ENCODE measurements around the gene CPAMD8. TPM values are rescaled to one million over a fixed set of nuclear protein-coding genes. Genes with fewer than 3 reads are reported as not detected.
"Not testable (repeated sequence)": the region's sequence is repeated elsewhere in the genome, so short reads cannot be mapped to it uniquely, and the experiment has no call there.

CPAMD8 gene
- total RNA-seq, 1 donor from 2014 or later = 82.5 TPM

DNA sequence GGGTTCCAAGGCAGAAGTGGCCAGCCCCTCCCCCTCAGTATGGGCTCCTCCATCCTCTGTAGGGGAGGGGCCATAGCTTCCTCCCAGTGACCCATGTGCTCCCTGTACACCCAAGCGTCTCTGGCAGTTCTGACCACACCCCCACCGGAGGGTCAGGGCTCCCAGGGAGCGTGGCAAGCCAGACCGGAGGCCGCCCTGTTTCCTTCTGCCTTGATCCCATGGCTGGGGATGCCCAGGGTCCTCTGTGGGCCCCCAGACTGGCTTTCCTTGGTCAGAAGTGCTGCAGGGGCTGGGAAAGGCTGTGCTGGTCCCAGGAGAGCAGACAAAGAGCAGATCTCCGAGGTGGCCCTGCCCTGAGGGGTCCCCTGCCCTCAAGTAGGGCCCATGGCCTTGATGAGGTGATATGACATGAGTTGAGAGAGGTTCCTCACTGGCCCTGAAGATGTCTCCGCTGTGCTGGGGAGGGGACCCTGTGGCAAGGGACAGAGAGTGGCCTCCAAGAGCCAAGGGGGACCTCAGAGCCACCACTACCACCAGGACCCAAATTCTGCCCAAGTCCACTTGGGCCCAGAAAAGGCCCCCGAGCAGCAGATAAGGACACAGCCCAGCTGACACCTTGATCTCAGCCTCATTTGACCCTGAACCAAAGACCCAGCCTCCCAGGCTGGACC lies 145.6 kb downstream of the CPAMD8 start:
- H3K27ac ChIP-seq = no peak overlapping the region
- peaks cover 14 to 20% of the 10 kb centered on the region in 2 donors for H3K9me3 ChIP-seq
- no peaks in the 10 kb centered on the region for H3K4me1 ChIP-seq
- DNase-seq (ENCODE audit: low spot score in 2 of 2) = no peak
- TF ChIP-seq, protein P1, sequence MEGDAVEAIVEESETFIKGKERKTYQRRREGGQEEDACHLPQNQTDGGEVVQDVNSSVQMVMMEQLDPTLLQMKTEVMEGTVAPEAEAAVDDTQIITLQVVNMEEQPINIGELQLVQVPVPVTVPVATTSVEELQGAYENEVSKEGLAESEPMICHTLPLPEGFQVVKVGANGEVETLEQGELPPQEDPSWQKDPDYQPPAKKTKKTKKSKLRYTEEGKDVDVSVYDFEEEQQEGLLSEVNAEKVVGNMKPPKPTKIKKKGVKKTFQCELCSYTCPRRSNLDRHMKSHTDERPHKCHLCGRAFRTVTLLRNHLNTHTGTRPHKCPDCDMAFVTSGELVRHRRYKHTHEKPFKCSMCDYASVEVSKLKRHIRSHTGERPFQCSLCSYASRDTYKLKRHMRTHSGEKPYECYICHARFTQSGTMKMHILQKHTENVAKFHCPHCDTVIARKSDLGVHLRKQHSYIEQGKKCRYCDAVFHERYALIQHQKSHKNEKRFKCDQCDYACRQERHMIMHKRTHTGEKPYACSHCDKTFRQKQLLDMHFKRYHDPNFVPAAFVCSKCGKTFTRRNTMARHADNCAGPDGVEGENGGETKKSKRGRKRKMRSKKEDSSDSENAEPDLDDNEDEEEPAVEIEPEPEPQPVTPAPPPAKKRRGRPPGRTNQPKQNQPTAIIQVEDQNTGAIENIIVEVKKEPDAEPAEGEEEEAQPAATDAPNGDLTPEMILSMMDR (IDR thresholded peaks at IDR 0.05) = no peak
- H3K36me3 ChIP-seq = peaks cover 39 to 44% of the 10 kb centered on the region in 2 donors
- intact Hi-C loops (cut with DNase I) = no loop called here
- no peak overlapping the region for H3K4me3 ChIP-seq
- no peaks in the 10 kb centered on the region for H3K27me3 ChIP-seq

DNA sequence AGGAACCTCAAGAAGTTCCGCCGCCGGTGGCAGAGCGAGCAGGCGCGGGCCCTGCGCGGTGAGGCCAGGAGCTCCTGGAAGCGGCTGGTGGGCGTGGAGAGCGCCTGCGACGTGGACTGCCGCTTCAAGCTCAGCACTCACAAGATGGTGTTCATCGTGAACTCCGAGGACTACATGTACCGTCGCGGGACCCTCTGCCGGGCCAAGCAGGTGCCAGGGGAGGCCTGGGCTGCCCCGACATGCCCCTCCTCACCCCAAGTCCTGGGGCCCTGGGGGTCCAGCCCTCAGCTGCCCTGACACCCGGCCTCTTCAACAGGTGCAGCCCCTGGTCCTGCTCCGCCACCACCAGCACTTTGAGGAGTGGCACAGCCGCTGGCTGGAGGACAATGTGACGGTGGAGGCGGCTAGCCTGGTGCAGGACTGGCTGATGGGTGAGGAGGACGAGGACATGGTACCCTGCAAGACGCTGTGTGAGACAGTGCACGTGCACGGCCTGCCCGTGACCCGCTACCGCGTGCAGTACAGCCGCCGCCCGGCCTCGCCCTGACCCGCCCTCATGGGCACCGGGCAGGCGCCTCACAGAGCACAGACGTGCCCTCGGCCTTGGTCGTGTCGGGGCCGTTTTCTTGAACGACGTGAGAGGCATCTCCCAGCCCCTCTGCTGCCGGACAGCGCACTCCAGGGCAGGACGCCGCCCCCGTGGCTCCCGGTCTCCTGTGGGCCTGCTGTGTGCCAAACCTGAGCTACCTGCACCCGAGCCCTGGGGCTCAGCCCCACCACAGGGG lies 148.2 kb downstream of the CPAMD8 start:
- TF ChIP-seq, protein P1 (IDR thresholded peaks at IDR 0.05) = no peak
- Histone ChIP-seq H3K9me3 (peaks cover 14 to 20% of the 10 kb centered on the region in 2 donors), H3K27ac (no peak overlapping the region), H3K4me3 (no peak overlapping the region), H3K4me1 (no peaks in the 10 kb centered on the region), H3K36me3 (peaks cover 40 to 50% of the 10 kb centered on the region in 2 donors), H3K27me3 (no peaks in the 10 kb centered on the region)
- intact Hi-C loops (cut with DNase I) = no loop called here
- DNase-seq (ENCODE audit: low spot score in 2 of 2) = no peak

DNA sequence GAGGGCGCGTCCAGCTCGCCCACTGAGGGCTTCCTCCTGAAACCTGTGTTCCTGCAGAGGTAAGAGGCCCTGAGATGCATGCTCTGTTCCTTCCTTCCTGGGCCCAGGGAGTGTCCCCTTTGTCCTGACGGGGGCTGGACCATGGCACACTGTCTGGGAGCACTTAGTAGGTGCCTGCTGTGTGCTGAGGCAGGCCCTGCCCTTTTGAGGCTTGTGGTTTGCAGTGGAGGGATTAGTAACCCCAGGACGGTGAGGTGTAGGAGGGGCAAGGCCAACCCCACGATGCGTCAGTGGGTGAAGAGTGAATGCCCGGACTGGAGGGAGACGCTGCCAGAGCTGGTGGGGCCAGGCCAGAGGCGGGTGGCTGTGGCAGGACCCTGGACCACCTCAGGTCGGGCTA lies 149.0 kb downstream of the CPAMD8 start:
- TF ChIP-seq, protein P1 (IDR thresholded peaks at IDR 0.05) = no peak
- Histone ChIP-seq H3K9me3 (peaks cover 9 to 18% of the 10 kb centered on the region in 2 donors), H3K4me1 (no peaks in the 10 kb centered on the region), H3K27me3 (no peaks in the 10 kb centered on the region), H3K4me3 (no peak overlapping the region), H3K27ac (no peak overlapping the region), H3K36me3 (peaks cover 48 to 58% of the 10 kb centered on the region in 2 donors)
- DNase-seq (ENCODE audit: low spot score in 2 of 2) = no peak
- intact Hi-C loops (cut with DNase I) = no loop called here

DNA sequence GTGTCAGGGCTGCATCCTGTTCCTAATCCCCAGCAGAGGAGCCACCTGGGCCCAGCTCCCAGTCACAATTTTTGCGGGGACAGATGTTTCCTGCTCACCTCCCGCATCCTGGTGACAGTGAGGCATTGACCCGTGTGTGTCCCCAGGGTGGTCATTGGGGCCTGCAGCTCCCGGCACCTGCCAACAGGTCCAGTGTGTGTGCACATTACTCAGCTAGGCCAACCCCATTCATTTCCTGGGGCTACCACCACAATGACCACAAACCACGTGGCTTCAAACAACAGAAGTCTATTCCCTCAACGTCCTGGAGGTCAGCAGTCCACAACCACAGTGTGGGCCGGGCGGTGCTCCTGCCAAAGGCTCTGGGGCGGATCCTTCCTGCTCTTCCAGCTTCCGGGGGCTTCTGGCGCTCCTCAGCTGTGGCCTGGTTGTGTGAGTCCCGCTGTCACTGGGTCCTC lies 149.7 kb downstream of the CPAMD8 start:
- H3K36me3 ChIP-seq = peaks cover 55 to 63% of the 10 kb centered on the region in 2 donors
- DNase-seq (ENCODE audit: low spot score in 2 of 2) = no peak
- H3K4me1 ChIP-seq = no peaks in the 10 kb centered on the region
- H3K27ac ChIP-seq = no peak overlapping the region
- H3K9me3 ChIP-seq = peaks cover 2 to 11% of the 10 kb centered on the region in 2 donors
- intact Hi-C loops (cut with DNase I) = no loop called here
- H3K27me3 ChIP-seq = no peaks in the 10 kb centered on the region
- TF ChIP-seq, protein P1 (IDR thresholded peaks at IDR 0.05) = no peak
- no peak overlapping the region for H3K4me3 ChIP-seq

DNA sequence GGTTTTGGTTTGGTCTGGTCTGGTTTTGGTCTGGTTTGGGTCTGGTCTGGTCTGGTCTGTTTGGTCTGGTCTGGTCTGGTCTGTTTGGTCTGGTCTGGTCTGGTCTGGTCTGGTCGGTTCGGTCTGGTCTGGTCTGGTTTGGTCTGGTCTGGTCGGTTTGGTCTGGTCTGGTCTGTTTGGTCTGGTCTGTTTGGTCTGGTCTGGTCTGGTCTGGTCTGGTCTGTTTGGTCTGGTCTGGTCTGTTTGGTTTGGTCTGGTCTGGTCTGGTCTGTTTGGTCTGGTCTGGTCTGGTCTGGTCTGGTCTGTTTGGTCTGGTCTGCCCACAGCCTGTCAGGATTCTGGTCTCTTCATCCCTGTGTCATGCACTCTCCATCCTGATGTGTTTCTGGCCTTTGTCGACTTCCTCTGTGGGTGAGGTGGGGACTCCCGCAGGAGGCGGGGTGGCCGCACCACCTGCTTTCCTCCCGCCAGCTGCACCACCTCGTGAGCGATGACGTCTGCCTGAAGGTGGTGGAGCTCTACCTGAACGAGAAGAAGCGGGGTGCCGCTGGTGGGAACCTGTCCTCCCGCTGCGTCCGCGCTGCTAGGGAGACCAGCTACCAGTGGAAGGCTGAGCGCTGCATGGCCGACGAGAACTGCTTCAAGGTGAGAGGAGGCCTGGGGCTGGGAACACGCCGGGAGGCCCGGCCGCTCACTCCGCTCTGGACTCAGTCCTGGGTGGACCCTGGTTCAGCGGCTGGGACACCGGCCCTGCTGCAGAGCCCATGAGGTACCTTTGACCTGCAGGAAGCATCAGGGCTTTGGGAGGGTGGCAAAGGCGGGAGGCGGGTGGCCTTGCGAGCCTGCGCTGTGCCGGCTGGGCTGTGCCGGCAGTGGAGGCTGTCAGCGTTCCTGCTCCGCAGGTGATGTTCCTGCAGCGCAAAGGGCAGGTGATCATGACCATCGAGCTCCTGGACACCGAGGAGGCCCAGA lies 150.7 kb downstream of the CPAMD8 start:
- DNase-seq (ENCODE audit: low spot score in 2 of 2) = no peak
- Histone ChIP-seq H3K4me3 (no peak overlapping the region), H3K27me3 (no peaks in the 10 kb centered on the region), H3K36me3 (peaks cover 64 to 73% of the 10 kb centered on the region in 2 donors), H3K27ac (no peak overlapping the region), H3K9me3 (peaks cover 0 to under 1% of the 10 kb centered on the region in 2 donors), H3K4me1 (no peaks in the 10 kb centered on the region)
- TF ChIP-seq, protein P1 (IDR thresholded peaks at IDR 0.05) = no peak
- intact Hi-C loops (cut with DNase I) = no loop called here

DNA sequence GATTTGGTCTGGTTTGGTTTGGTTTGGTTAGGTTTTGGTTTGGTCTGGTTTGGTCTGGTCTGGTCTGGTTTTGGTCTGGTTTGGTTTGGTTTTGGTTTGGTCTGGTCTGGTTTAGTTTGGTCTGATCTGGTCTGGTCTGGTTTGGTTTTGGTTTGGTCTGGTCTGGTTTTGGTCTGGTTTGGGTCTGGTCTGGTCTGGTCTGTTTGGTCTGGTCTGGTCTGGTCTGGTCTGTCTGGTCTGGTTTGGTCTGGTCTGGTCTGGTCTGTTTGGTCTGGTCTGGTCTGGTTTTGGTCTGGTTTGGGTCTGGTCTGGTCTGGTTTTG lies 151.7 kb downstream of the CPAMD8 start:
- DNase-seq (ENCODE audit: low spot score in 2 of 2); H3K27ac ChIP-seq; intact Hi-C loops (cut with DNase I): not testable (repeated sequence)

More for the DNA sequence above, 151.7 kb downstream of the CPAMD8 start:
- H3K27me3 ChIP-seq, H3K4me3 ChIP-seq, H3K9me3 ChIP-seq, H3K4me1 ChIP-seq: not testable (repeated sequence)
- H3K36me3 ChIP-seq = peaks cover 70 to 77% of the 10 kb centered on the region in 2 donors
